ENCODE measurements around the gene UBASH3B.

The UBASH3B gene

DNA sequence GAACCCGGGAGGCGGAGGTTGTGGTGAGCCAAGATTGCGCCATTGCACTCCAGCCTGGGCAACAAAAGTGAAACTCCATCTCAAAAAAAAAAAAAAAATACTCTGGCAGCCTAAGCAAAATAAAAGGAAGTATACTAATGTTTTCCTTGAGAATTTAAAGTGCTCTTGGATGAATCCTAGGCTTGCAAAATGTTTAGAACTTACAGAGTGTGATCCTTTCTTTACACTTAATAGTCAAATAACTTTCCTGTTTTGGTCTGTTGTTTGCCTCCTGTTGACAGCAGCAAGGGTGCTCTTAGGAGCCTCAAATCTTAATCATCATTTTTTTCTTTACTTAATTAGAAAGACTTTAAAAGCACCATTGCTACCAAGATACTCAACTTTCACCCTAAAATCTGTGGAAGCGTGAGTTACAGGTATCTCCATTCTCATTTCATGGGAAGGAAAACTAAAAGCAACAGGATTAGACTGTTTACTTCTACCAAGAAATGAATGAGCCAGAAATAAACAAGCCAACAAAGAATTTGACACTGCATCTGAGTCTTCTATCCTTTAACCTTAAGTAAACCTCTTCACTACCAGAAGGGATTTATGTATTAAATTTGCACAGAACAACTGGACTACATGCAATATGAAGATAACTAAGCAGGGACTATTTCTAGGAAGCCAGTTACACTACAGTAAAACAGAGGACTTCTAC lies 144.0 kb downstream of the UBASH3B start:
- H3K27ac ChIP-seq (ENCODE audit: low read length): no peak overlapping the region
- H3K27me3 ChIP-seq (ENCODE audit: control insufficient read depth in 1 of 2, insufficient read depth in 2 of 2, low read length in 2 of 2): no peaks in the 10 kb centered on the region
- no peak overlapping the region for H3K9ac ChIP-seq (ENCODE audit: low read length in 2 of 2)
- no peaks in the 10 kb centered on the region for H3K4me1 ChIP-seq (ENCODE audit: control insufficient read depth, insufficient read depth, low read length)
- H3K36me3 ChIP-seq (ENCODE audit: control insufficient read depth in 2 of 2, insufficient read depth in 2 of 2, low read length in 2 of 2): peaks cover 0 to 3% of the 10 kb centered on the region in 2 donors
- H3K9me3 ChIP-seq (ENCODE audit: control insufficient read depth in 2 of 2, low read length in 2 of 2): no peaks in the 10 kb centered on the region
- no peak overlapping the region for H3K4me3 ChIP-seq (ENCODE audit: low read length in 2 of 2)

GRCh38 chr11:122802876-122803275 lies 147.4 kb downstream of the UBASH3B start:
- no peak overlapping the region for H3K27ac ChIP-seq (ENCODE audit: low read length)
- no peaks in the 10 kb centered on the region for H3K4me1 ChIP-seq (ENCODE audit: control insufficient read depth, insufficient read depth, low read length)
- H3K36me3 ChIP-seq (ENCODE audit: control insufficient read depth in 2 of 2, insufficient read depth in 2 of 2, low read length in 2 of 2): no peaks in the 10 kb centered on the region
- no peak overlapping the region for H3K9ac ChIP-seq (ENCODE audit: low read length in 2 of 2)
- H3K4me3 ChIP-seq (ENCODE audit: low read length in 2 of 2): no peak overlapping the region
- H3K27me3 ChIP-seq (ENCODE audit: control insufficient read depth in 1 of 2, insufficient read depth in 2 of 2, low read length in 2 of 2): no peaks in the 10 kb centered on the region
- H3K9me3 ChIP-seq (ENCODE audit: control insufficient read depth in 2 of 2, low read length in 2 of 2): no peaks in the 10 kb centered on the region

- no peak overlapping the region for H3K9ac ChIP-seq (ENCODE audit: low read length in 2 of 2)
- peaks cover 3% of the 10 kb centered on the region for H3K4me1 ChIP-seq (ENCODE audit: control insufficient read depth, insufficient read depth, low read length)
- no peaks in the 10 kb centered on the region for H3K9me3 ChIP-seq (ENCODE audit: control insufficient read depth in 2 of 2, low read length in 2 of 2)
- H3K27me3 ChIP-seq (ENCODE audit: control insufficient read depth in 1 of 2, insufficient read depth in 2 of 2, low read length in 2 of 2): no peaks in the 10 kb centered on the region
- H3K4me3 ChIP-seq (ENCODE audit: low read length in 2 of 2): no peak overlapping the region
- no peaks in the 10 kb centered on the region for H3K36me3 ChIP-seq (ENCODE audit: control insufficient read depth in 2 of 2, insufficient read depth in 2 of 2, low read length in 2 of 2)
- H3K27ac ChIP-seq (ENCODE audit: low read length): no peak overlapping the region
Measured at GRCh38 chr11:122803306-122803705, 147.8 kb downstream of the UBASH3B start.

- Histone ChIP-seq H3K27ac (ENCODE audit: low read length) (no peak overlapping the region), H3K27me3 (ENCODE audit: control insufficient read depth in 1 of 2, insufficient read depth in 2 of 2, low read length in 2 of 2) (no peaks in the 10 kb centered on the region), H3K9me3 (ENCODE audit: control insufficient read depth in 2 of 2, low read length in 2 of 2) (no peaks in the 10 kb centered on the region), H3K4me3 (ENCODE audit: low read length in 2 of 2) (no peak overlapping the region), H3K9ac (ENCODE audit: low read length in 2 of 2) (no peak overlapping the region), H3K4me1 (ENCODE audit: control insufficient read depth, insufficient read depth, low read length) (peaks cover 3% of the 10 kb centered on the region), H3K36me3 (ENCODE audit: control insufficient read depth in 2 of 2, insufficient read depth in 2 of 2, low read length in 2 of 2) (no peaks in the 10 kb centered on the region)
Measured at GRCh38 chr11:122803716-122804115, 148.2 kb downstream of the UBASH3B start.

DNA sequence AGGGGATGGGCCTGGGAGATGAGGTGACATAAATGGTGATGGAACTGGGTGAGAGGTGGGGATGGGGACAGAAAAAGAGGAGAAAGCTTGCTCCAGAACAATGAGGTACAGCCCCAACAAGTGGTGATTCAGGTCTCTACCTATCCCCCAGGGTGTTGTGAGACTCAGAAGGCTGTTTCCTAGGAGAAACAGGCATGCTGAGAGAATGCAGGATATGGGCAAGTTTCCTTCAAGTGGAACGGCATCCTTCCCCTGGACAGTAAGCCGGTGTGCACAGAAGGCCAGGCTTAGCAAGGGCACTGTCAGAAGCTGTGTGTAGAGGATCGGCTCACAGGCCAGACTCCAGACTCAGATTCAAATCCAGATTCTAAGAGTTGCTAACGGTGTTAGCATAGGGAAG lies 148.6 kb downstream of the UBASH3B start:
- H3K27ac ChIP-seq (ENCODE audit: low read length): no peak overlapping the region
- H3K36me3 ChIP-seq (ENCODE audit: control insufficient read depth in 2 of 2, insufficient read depth in 2 of 2, low read length in 2 of 2): no peaks in the 10 kb centered on the region
- no peaks in the 10 kb centered on the region for H3K9me3 ChIP-seq (ENCODE audit: control insufficient read depth in 2 of 2, low read length in 2 of 2)
- no peak overlapping the region for H3K4me3 ChIP-seq (ENCODE audit: low read length in 2 of 2)
- no peaks in the 10 kb centered on the region for H3K27me3 ChIP-seq (ENCODE audit: control insufficient read depth in 1 of 2, insufficient read depth in 2 of 2, low read length in 2 of 2)
- peaks cover 3% of the 10 kb centered on the region for H3K4me1 ChIP-seq (ENCODE audit: control insufficient read depth, insufficient read depth, low read length)
- H3K9ac ChIP-seq (ENCODE audit: low read length in 2 of 2): no peak overlapping the region

DNA sequence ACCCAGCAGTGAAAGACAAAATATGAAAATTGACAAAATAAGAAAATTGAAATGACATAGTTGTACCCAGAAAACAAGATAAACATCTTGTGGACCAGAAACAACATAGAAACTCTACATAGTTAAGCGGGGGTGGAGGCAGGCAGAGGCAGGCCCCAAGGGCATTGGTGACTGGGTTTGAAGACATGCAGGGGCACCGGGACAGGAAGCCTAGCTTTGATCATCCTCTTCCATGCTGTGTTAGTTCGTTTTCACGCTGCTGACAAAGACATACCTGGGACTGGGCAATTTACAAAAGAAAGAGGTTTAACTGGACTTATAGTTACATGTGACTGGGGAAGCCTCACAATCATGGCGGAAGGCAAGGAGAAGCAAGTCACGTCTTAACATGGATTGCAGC lies 149.3 kb downstream of the UBASH3B start:
- no peaks in the 10 kb centered on the region for H3K9me3 ChIP-seq (ENCODE audit: control insufficient read depth in 2 of 2, low read length in 2 of 2)
- H3K27ac ChIP-seq (ENCODE audit: low read length): no peak overlapping the region
- H3K4me1 ChIP-seq (ENCODE audit: control insufficient read depth, insufficient read depth, low read length): peaks cover 3% of the 10 kb centered on the region
- H3K36me3 ChIP-seq (ENCODE audit: control insufficient read depth in 2 of 2, insufficient read depth in 2 of 2, low read length in 2 of 2): no peaks in the 10 kb centered on the region
- H3K27me3 ChIP-seq (ENCODE audit: control insufficient read depth in 1 of 2, insufficient read depth in 2 of 2, low read length in 2 of 2): no peaks in the 10 kb centered on the region
- H3K9ac ChIP-seq (ENCODE audit: low read length in 2 of 2): no peak overlapping the region
- H3K4me3 ChIP-seq (ENCODE audit: low read length in 2 of 2): no peak overlapping the region

DNA sequence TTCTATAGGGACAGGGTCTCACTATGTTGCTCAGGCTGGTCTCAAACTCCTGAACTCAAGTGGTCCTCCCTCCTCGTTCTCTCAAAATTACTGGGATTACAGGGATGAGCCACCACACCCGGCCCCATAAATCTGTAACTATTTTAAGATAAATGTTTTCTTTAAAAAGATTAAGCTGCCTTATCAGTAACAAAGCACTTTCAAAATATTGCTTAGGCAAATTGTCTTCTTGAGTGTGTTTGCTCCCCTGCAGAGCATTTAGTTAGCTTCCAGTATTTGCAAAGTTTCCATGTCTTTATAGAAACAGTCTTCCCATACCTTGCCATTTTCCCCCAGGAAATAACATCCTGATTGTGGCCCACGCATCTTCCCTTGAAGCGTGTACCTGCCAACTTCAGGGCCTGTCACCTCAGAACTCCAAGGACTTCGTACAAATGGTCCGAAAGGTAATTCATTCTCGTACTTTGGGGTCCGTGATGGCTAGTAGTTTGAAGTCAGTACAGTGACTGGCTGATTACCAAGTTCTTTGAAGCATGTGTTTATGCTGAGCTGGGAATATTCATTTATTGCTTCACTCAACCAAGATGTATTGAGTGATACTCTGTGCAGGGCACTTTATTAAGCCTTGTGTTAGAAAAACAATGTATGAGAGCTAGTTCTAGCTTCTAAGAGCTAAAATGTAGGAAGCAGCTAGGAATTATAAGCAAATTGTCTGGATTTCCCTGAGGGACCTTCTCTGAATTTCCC lies 152.4 kb downstream of the UBASH3B start:
- Histone ChIP-seq H3K27me3 (ENCODE audit: control insufficient read depth in 1 of 2, insufficient read depth in 2 of 2, low read length in 2 of 2) (no peaks in the 10 kb centered on the region), H3K36me3 (ENCODE audit: control insufficient read depth in 2 of 2, insufficient read depth in 2 of 2, low read length in 2 of 2) (no peaks in the 10 kb centered on the region), H3K27ac (ENCODE audit: low read length) (no peak overlapping the region), H3K4me3 (ENCODE audit: low read length in 2 of 2) (no peak overlapping the region), H3K9ac (ENCODE audit: low read length in 2 of 2) (no peak overlapping the region), H3K9me3 (ENCODE audit: control insufficient read depth in 2 of 2, low read length in 2 of 2) (no peaks in the 10 kb centered on the region), H3K4me1 (ENCODE audit: control insufficient read depth, insufficient read depth, low read length) (peaks cover 3% of the 10 kb centered on the region)

DNA sequence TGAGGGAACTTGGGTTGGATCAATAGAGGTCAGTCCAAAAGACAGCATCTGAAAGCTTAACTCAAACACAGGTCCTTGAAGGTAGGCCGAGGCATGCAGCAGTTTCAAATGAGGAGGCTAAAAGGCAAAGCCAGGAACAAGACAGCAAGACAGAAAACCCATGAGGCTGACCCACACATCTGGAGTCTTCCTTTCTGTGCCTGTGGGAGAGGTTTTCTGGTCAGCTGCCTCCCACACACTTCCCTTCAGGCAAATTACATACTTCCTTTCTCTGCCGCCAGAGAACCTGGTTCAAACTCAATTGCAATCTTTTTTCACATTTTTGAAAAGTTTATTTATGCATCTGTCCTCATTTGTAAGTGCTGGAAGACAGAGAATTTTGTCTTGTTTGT lies 153.0 kb downstream of the UBASH3B start:
- no peaks in the 10 kb centered on the region for H3K36me3 ChIP-seq (ENCODE audit: control insufficient read depth in 2 of 2, insufficient read depth in 2 of 2, low read length in 2 of 2)
- H3K4me1 ChIP-seq (ENCODE audit: control insufficient read depth, insufficient read depth, low read length): peaks cover 3% of the 10 kb centered on the region
- H3K27me3 ChIP-seq (ENCODE audit: control insufficient read depth in 1 of 2, insufficient read depth in 2 of 2, low read length in 2 of 2): no peaks in the 10 kb centered on the region
- H3K4me3 ChIP-seq (ENCODE audit: low read length in 2 of 2): no peak overlapping the region
- H3K9ac ChIP-seq (ENCODE audit: low read length in 2 of 2): no peak overlapping the region
- H3K9me3 ChIP-seq (ENCODE audit: control insufficient read depth in 2 of 2, low read length in 2 of 2): no peaks in the 10 kb centered on the region
- H3K27ac ChIP-seq (ENCODE audit: low read length): no peak overlapping the region

DNA sequence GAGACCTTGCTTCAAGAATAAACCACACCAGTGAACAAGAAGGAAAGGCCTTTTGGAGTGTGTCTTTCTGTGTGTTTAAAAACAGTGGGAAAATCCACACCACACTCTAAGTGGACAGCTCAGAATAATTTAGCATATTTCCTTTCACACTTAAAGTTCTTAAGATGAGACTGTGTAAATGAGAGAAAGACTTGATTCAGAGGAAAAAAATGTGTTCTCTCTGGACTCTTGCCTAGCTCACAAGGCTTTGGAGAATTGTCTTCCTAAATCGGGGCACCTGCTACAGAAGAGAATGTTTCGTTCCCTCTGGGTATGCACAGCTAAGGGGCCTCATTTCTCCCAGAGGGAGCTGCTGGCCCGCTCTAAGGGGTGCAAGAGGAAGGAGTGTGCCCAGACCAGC lies 154.3 kb downstream of the UBASH3B start:
- Histone ChIP-seq H3K4me1 (ENCODE audit: control insufficient read depth, insufficient read depth, low read length) (peaks cover 3% of the 10 kb centered on the region), H3K9me3 (ENCODE audit: control insufficient read depth in 2 of 2, low read length in 2 of 2) (no peaks in the 10 kb centered on the region), H3K36me3 (ENCODE audit: control insufficient read depth in 2 of 2, insufficient read depth in 2 of 2, low read length in 2 of 2) (no peaks in the 10 kb centered on the region), H3K27ac (ENCODE audit: low read length) (no peak overlapping the region), H3K9ac (ENCODE audit: low read length in 2 of 2) (no peak overlapping the region), H3K27me3 (ENCODE audit: control insufficient read depth in 1 of 2, insufficient read depth in 2 of 2, low read length in 2 of 2) (no peaks in the 10 kb centered on the region), H3K4me3 (ENCODE audit: low read length in 2 of 2) (no peak overlapping the region)

- H3K9me3 ChIP-seq (ENCODE audit: control insufficient read depth in 2 of 2, low read length in 2 of 2): no peaks in the 10 kb centered on the region
- H3K4me1 ChIP-seq (ENCODE audit: control insufficient read depth, insufficient read depth, low read length): peaks cover 3% of the 10 kb centered on the region
- no peak overlapping the region for H3K4me3 ChIP-seq (ENCODE audit: low read length in 2 of 2)
- no peak overlapping the region for H3K27ac ChIP-seq (ENCODE audit: low read length)
- H3K9ac ChIP-seq (ENCODE audit: low read length in 2 of 2): no peak overlapping the region
- no peaks in the 10 kb centered on the region for H3K36me3 ChIP-seq (ENCODE audit: control insufficient read depth in 2 of 2, insufficient read depth in 2 of 2, low read length in 2 of 2)
- no peaks in the 10 kb centered on the region for H3K27me3 ChIP-seq (ENCODE audit: control insufficient read depth in 1 of 2, insufficient read depth in 2 of 2, low read length in 2 of 2)
Measured at GRCh38 chr11:122811721-122812120, 156.2 kb downstream of the UBASH3B start.

DNA sequence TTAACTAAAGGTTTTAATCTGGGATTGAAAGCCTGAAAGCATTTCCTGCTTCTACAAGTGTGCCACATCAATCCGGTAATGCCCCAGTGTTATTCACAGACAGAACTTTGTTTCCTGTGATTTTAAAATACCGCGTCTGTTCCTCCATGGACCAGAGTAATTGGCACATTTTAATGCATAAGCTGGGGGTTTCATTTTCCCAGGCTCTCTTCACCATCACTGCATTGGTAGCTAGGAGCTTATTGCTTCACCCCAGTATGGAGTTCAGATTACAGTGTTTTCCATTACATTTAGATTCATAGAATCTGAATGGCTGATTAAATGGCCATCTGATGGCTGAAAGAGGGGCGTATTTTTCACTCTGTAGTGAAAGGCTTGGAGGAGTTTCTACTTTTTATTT lies 157.1 kb downstream of the UBASH3B start:
- Histone ChIP-seq H3K4me3 (ENCODE audit: low read length in 2 of 2) (no peak overlapping the region), H3K9ac (ENCODE audit: low read length in 2 of 2) (no peak overlapping the region), H3K4me1 (ENCODE audit: control insufficient read depth, insufficient read depth, low read length) (peaks cover 3% of the 10 kb centered on the region), H3K27ac (ENCODE audit: low read length) (no peak overlapping the region), H3K9me3 (ENCODE audit: control insufficient read depth in 2 of 2, low read length in 2 of 2) (no peaks in the 10 kb centered on the region), H3K36me3 (ENCODE audit: control insufficient read depth in 2 of 2, insufficient read depth in 2 of 2, low read length in 2 of 2) (no peaks in the 10 kb centered on the region), H3K27me3 (ENCODE audit: control insufficient read depth in 1 of 2, insufficient read depth in 2 of 2, low read length in 2 of 2) (no peaks in the 10 kb centered on the region)
